Vagina (tissue), 2 donors: ENCODE measurements around the gene TMEM134. TPM values are rescaled to one million over a fixed set of nuclear protein-coding genes. Genes with fewer than 3 reads are reported as not detected.
A peak's percentile ranks its signal among the peaks of the same experiment; 100 is the strongest.

ENCODE experiments used
- DNase-seq, 2 donors: peaks; one replicate each; pipeline ENCODE4 v3.0.0-alpha.2; 2017; ENCODE audit errors: extremely low spot score in 2 of 2
- H3K27ac ChIP-seq: fragments of 200-600 bp; sonication (generic); one replicate; pipeline ENCODE4 v1.5.1; 2019
- H3K27me3 ChIP-seq: fragments of 200-600 bp; sonication (generic); one replicate; pipeline ENCODE4 v1.5.1; 2019
- H3K36me3 ChIP-seq, 2 donors: fragments of 200-600 bp; sonication (generic); one replicate each; pipeline ENCODE4 v1.5.1; 2017 to 2019
- H3K4me1 ChIP-seq: fragments of 200-600 bp; sonication (generic); one replicate; pipeline ENCODE4 v1.5.1; 2019
- H3K4me3 ChIP-seq, 2 donors: fragments of 200-600 bp; sonication (generic); 1 replicate in 1 of 2; 2 replicates in 1 of 2; pipeline ENCODE4 v1.5.1; 2016 to 2019
- H3K9me3 ChIP-seq: fragments of 200-600 bp; sonication (generic); one replicate; pipeline ENCODE4 v1.5.1; 2019
- POLR2A ChIP-seq, 2 donors: fragments of 450-650 bp; IDR thresholded peaks; one replicate each; pipeline ENCODE4 v1.6.1; 2017; ENCODE audit warnings: antibody characterized with exemption in 2 of 2, mild to moderate bottlenecking in 2 of 2, moderate library complexity in 2 of 2
- POLR2AphosphoS5 ChIP-seq, 2 donors: sonication (generic); formaldehyde crosslinking; IDR thresholded peaks; one replicate each; pipeline ENCODE4 v1.9.0; 2017; ENCODE audit warnings: antibody characterized with exemption in 2 of 2, mild to moderate bottlenecking in 2 of 2, low read depth in 1 of 2; ENCODE audit not compliant: insufficient read depth in 1 of 2
- intact Hi-C: fragments of 100-400 bp; cut with DNase I; formaldehyde crosslinking; loops from one replicate; pipeline ENCODE4 v1.15.1; 2023
- total RNA-seq: library from RNA; depleted of rRNA; stranded (reverse); fragments of >200 nt; gene quantifications from one replicate; pipeline ENCODE4 v1.2.3, GENCODE V29; 2016
- TF ChIP-seq, protein P1 (sequence below), 3 experiments: fragments of 450-650 bp in 2 of 3; fragments of 200-600 bp in 1 of 3; sonication (generic) in 1 of 3; IDR thresholded peaks; one replicate each; pipeline ENCODE4 v1.5.1; 2017 to 2019; ENCODE audit warnings: antibody characterized with exemption in 3 of 3, mild to moderate bottlenecking in 2 of 3, moderate library complexity in 2 of 3

TMEM134 gene
- total RNA-seq, 1 donor from 2014 or later, result 88.6 TPM

GRCh38 chr11:67455054-67455453, 14.0 kb downstream of the TMEM134 start, which contains the start of gene CABP4:
CABP4 (plus strand) TSS chr11:67455354; CDS start chr11:67455424, 70 bp downstream.
- intact Hi-C loops, result no loop called here
- Histone ChIP-seq H3K4me1 (peaks cover 6% of the 10 kb centered on the region), H3K27ac (no peak within 1 kb of the TSS), H3K36me3 (no peaks in the 10 kb centered on the region), H3K27me3 (no peaks in the 10 kb centered on the region), H3K9me3 (no peaks in the 10 kb centered on the region), H3K4me3 (no peak within 1 kb of the TSS)
- DNase-seq, result no peak
- TF ChIP-seq POLR2AphosphoS5 (IDR thresholded peaks at IDR 0.05; ENCODE audit: insufficient read depth in 1 of 2, low read depth in 1 of 2) (no peak), POLR2A (IDR thresholded peaks at IDR 0.05) (no peak)
- TF ChIP-seq, protein P1, sequence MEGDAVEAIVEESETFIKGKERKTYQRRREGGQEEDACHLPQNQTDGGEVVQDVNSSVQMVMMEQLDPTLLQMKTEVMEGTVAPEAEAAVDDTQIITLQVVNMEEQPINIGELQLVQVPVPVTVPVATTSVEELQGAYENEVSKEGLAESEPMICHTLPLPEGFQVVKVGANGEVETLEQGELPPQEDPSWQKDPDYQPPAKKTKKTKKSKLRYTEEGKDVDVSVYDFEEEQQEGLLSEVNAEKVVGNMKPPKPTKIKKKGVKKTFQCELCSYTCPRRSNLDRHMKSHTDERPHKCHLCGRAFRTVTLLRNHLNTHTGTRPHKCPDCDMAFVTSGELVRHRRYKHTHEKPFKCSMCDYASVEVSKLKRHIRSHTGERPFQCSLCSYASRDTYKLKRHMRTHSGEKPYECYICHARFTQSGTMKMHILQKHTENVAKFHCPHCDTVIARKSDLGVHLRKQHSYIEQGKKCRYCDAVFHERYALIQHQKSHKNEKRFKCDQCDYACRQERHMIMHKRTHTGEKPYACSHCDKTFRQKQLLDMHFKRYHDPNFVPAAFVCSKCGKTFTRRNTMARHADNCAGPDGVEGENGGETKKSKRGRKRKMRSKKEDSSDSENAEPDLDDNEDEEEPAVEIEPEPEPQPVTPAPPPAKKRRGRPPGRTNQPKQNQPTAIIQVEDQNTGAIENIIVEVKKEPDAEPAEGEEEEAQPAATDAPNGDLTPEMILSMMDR (IDR thresholded peaks at IDR 0.05), result no peak

DNA sequence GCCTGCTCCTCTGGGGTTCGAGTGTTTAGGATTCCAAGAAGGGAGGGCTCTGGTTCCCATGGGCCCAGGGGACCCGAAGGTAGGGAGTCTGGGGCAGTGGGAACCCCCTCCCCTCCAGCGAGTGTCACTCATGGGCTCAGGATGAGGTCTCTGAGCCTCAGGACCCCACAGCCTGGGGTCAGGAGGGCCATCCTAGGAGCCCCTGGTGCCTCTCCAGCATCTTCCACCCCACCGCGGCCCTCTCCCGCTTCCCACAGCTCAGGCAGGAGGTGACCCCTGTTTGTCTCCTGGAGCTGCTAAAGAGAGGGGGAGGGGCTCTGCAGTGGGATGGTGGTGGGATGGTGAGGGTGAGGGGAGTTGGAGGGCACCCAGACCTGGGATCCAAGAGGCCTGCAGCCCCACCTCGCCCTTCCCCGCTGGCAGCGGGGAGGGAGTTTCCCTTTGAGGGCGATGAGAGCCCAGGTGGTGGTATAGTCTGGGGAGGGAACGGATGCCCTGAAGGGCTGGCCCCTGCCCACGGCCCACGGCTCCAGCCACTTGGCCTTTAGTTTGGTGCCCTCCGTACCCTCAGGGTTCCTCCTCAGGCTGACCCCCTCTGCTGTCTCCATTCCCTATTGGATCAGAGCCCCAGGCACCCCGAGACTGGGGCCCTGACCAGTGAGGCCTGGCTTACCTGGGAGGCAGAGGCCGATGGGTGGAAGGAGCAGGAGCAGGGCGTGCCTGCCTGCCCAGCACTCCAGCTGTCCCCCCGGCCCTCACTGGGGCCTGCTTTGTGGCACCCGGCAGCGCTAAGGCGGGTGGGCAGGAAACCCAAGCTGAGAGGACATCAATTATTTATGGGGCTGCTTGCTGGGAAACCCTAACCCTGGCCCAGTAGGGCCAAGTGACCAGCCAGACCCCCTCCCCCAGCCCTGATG, 15.0 kb downstream of the TMEM134 start:
- DNase-seq, result no peak
- intact Hi-C loops, result no loop called here
- H3K27me3 ChIP-seq, result no peaks in the 10 kb centered on the region
- H3K4me3 ChIP-seq, result no peak overlapping the region
- H3K4me1 ChIP-seq, result peaks cover 6% of the 10 kb centered on the region
- no peak for TF ChIP-seq POLR2A (IDR thresholded peaks at IDR 0.05)
- no peak for TF ChIP-seq POLR2AphosphoS5 (IDR thresholded peaks at IDR 0.05; ENCODE audit: insufficient read depth in 1 of 2, low read depth in 1 of 2)
- TF ChIP-seq, protein P1 (IDR thresholded peaks at IDR 0.05), result no peak
- no peak overlapping the region for H3K27ac ChIP-seq
- H3K36me3 ChIP-seq, result no peaks in the 10 kb centered on the region
- H3K9me3 ChIP-seq, result no peaks in the 10 kb centered on the region

DNA sequence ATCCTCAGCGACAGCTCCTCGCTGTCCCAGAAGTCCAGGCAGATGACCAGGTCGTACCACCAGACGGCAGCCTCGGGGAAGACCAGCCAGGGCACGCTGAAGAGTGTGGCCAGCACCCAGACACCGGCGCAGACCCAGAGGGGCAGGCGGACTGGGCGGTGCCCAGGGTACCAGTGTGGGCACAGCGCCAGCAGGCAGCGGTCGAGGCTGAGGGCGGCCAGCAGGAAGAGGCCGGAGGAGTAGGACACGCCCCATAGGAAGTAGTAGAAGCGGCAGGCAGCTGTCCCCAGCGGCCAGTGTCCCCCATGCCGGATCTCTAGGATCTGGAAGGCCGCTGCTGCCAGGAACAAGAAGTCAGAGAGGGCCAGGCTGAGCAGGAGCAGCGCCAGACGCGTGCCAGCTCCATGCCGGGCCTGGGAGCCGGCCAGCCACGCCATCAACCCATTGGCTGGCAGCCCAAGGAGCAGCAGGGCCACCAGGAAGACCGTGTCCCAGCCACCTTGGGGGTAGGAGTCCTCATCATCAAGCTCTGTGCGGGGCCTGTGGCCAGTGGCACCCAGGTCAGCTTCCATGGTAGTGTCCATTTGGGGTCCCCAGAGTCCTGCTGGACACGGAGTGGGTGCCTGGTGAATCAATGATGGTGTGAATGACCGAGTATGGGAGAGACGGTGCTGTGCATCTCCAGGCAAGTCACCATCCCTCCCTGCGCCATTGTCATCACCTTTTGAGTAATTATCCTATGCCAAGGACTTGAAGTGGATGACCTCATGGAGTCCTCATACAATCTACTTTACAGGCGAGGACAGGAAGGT, 16.7 kb downstream of the TMEM134 start, which contains the start of gene GPR152:
Gene GPR152, minus strand, starts transcription at position 589 of the 812 bp plus-strand sequence. Its CDS starts 5 bp downstream, at position 584.
- no peak within 1 kb of the TSS for H3K4me3 ChIP-seq
- peaks cover 6% of the 10 kb centered on the region for H3K4me1 ChIP-seq
- H3K9me3 ChIP-seq, result no peaks in the 10 kb centered on the region
- TF ChIP-seq, protein P1 (IDR thresholded peaks at IDR 0.05), result no peak
- peak in 1 of 2 donors; percentile 29 for TF ChIP-seq POLR2AphosphoS5 (IDR thresholded peaks at IDR 0.05; ENCODE audit: insufficient read depth in 1 of 2, low read depth in 1 of 2)
- TF ChIP-seq POLR2A (IDR thresholded peaks at IDR 0.05), result no peak
- intact Hi-C loops, result no loop called here
- no peaks in the 10 kb centered on the region for H3K27me3 ChIP-seq
- DNase-seq, result no peak
- no peaks in the 10 kb centered on the region for H3K36me3 ChIP-seq
- H3K27ac ChIP-seq, result no peak within 1 kb of the TSS

DNA sequence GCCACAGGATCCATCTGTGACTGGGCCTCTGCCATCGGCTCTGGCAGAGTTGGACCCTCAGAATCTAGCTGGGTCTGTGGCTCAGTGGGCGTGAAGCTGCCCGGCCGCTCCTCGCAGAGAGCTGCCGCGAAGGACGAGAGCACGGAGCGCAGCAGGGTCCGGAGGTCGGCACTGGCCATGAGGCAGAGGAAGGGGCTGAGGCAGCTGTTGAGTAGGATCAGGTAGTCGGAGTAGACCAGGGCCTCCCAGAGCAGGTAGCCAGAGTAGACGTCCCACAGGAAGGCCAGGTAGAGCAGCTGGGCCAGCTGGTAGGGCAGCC, 17.4 kb downstream of the TMEM134 start:
- TF ChIP-seq POLR2AphosphoS5 (IDR thresholded peaks at IDR 0.05; ENCODE audit: insufficient read depth in 1 of 2, low read depth in 1 of 2) (no peak), POLR2A (IDR thresholded peaks at IDR 0.05) (no peak)
- TF ChIP-seq, protein P1 (IDR thresholded peaks at IDR 0.05), result no peak

More for the DNA sequence above, 17.4 kb downstream of the TMEM134 start:
- Histone ChIP-seq H3K4me3 (no peak overlapping the region), H3K9me3 (no peaks in the 10 kb centered on the region), H3K4me1 (peaks cover 6% of the 10 kb centered on the region), H3K36me3 (no peaks in the 10 kb centered on the region), H3K27ac (no peak overlapping the region), H3K27me3 (no peaks in the 10 kb centered on the region)
- no peak for DNase-seq
- intact Hi-C loops, result no loop called here
